Astrocyte (in vitro differentiated cells and primary cell): ENCODE results near the gene ITGB1BP1. TPM values are rescaled to one million over a fixed set of nuclear protein-coding genes. Genes with fewer than 3 reads are reported as not detected.

ENCODE experiments used
- DNase-seq: peaks from one replicate; pipeline ENCODE4 v3.0.0-alpha.2; 2010; ENCODE audit warnings: low read depth
- FAIRE-seq: peaks from 2 replicates; lab custom pipeline; 2011; peaks lifted over from hg19 to GRCh38; lab: Jason Lieb, UNC
- H2AFZ ChIP-seq: 2 replicates; pipeline ENCODE4 v1.6.0; 2012; ENCODE audit warnings: low read depth, low read length, inconsistent platforms
- H3K27ac ChIP-seq: 2 replicates; pipeline ENCODE4 v1.5.1; 2011; ENCODE audit warnings: low read depth, low read length, inconsistent platforms
- H3K27me3 ChIP-seq: 2 replicates; pipeline ENCODE4 v1.6.0; 2011; ENCODE audit warnings: low read length, inconsistent platforms; ENCODE audit not compliant: insufficient read depth
- H3K36me3 ChIP-seq: 2 replicates; pipeline ENCODE4 v1.5.1; 2011; ENCODE audit warnings: low read length, inconsistent platforms; ENCODE audit not compliant: insufficient read depth
- H3K4me1 ChIP-seq: 2 replicates; pipeline ENCODE4 v1.5.1; 2011; ENCODE audit warnings: low read length, inconsistent platforms; ENCODE audit not compliant: insufficient read depth
- H3K4me2 ChIP-seq: 2 replicates; pipeline ENCODE4 v1.6.0; 2012; ENCODE audit warnings: low read length, inconsistent platforms
- H3K4me3 ChIP-seq: 2 replicates; pipeline ENCODE4 v1.5.1; 2011; ENCODE audit warnings: low read depth, mild to moderate bottlenecking, low read length, inconsistent platforms; ENCODE audit not compliant: insufficient read depth
- H3K79me2 ChIP-seq: 2 replicates; pipeline ENCODE4 v1.6.0; 2012; ENCODE audit warnings: mild to moderate bottlenecking, low read length, inconsistent platforms; ENCODE audit not compliant: insufficient read depth
- H3K9ac ChIP-seq: 2 replicates; pipeline ENCODE4 v1.6.0; 2012; ENCODE audit warnings: mild to moderate bottlenecking, low read length, inconsistent platforms
- H3K9me3 ChIP-seq: 2 replicates; pipeline ENCODE4 v1.5.1; 2012; ENCODE audit warnings: low read depth, mild to moderate bottlenecking, low read length, inconsistent platforms; ENCODE audit not compliant: insufficient read depth
- H4K20me1 ChIP-seq: 2 replicates; pipeline ENCODE4 v1.6.0; 2012; ENCODE audit warnings: low read length, inconsistent platforms; ENCODE audit not compliant: insufficient read depth
- H3K27ac Mint-ChIP-seq: one replicate; pipeline ENCODE4 v1.8.0; 2021; ENCODE audit warnings: mild to moderate bottlenecking, mixed read lengths; ENCODE audit not compliant: unreplicated experiment
- H3K27me3 Mint-ChIP-seq: one replicate; pipeline ENCODE4 v1.8.0; 2021; ENCODE audit warnings: low read depth, mixed read lengths; ENCODE audit not compliant: unreplicated experiment
- H3K36me3 Mint-ChIP-seq: one replicate; pipeline ENCODE4 v1.8.0; 2021; ENCODE audit warnings: low read depth, mixed read lengths; ENCODE audit not compliant: unreplicated experiment
- H3K4me1 Mint-ChIP-seq: one replicate; pipeline ENCODE4 v1.8.0; 2021; ENCODE audit warnings: low read depth, mixed read lengths; ENCODE audit not compliant: unreplicated experiment
- H3K4me3 Mint-ChIP-seq: one replicate; pipeline ENCODE4 v1.8.0; 2021; ENCODE audit warnings: mild to moderate bottlenecking, moderate library complexity, mixed read lengths; ENCODE audit not compliant: unreplicated experiment
- H3K9me3 Mint-ChIP-seq: one replicate; pipeline ENCODE4 v1.8.0; 2021; ENCODE audit warnings: mild to moderate bottlenecking, mixed read lengths; ENCODE audit not compliant: unreplicated experiment
- CTCF ChIP-seq: IDR thresholded peaks from 2 replicates; pipeline ENCODE4 v1.5.1; 2011; ENCODE audit warnings: low read depth, mild to moderate bottlenecking, inconsistent platforms, low read length, moderate library complexity; ENCODE audit not compliant: insufficient read depth
- EZH2 ChIP-seq: IDR thresholded peaks from 2 replicates; pipeline ENCODE4 v1.6.1; 2012; ENCODE audit warnings: mild to moderate bottlenecking, low read length, inconsistent platforms; ENCODE audit not compliant: insufficient read depth
- total RNA-seq: library from RNA; stranded (reverse); gene quantifications from 2 replicates; pipeline ENCODE4 v1.2.1, GENCODE V29; 2021

Gene ITGB1BP1
- total RNA-seq, 1 donor from 2014 or later, result 126 TPM

- Histone ChIP-seq H3K27ac (no peak overlapping the region), H3K4me1 (no peaks in the 10 kb centered on the region), H3K9me3 (no peaks in the 10 kb centered on the region), H3K4me2 (no peak overlapping the region), H3K79me2 (no peaks in the 10 kb centered on the region), H2AFZ (no peak overlapping the region), H3K36me3 (peaks cover 37% of the 10 kb centered on the region), H3K4me3 (no peak overlapping the region), H3K27me3 (no peaks in the 10 kb centered on the region), H4K20me1 (peaks cover 8% of the 10 kb centered on the region), H3K9ac (no peak overlapping the region)
- Mint-ChIP-seq H3K9me3 (no peaks in the 10 kb centered on the region), H3K36me3 (peaks cover 26% of the 10 kb centered on the region), H3K4me3 (no peak overlapping the region), H3K4me1 (no peaks in the 10 kb centered on the region), H3K27me3 (no peaks in the 10 kb centered on the region), H3K27ac (no peak overlapping the region)
- DNase-seq (no peak), FAIRE-seq (no peak)
- no peak for TF ChIP-seq EZH2
- no peak for TF ChIP-seq CTCF
These were observed 64.5 kb downstream of the ITGB1BP1 start for GRCh38 chr2:9358846-9359245.

DNA sequence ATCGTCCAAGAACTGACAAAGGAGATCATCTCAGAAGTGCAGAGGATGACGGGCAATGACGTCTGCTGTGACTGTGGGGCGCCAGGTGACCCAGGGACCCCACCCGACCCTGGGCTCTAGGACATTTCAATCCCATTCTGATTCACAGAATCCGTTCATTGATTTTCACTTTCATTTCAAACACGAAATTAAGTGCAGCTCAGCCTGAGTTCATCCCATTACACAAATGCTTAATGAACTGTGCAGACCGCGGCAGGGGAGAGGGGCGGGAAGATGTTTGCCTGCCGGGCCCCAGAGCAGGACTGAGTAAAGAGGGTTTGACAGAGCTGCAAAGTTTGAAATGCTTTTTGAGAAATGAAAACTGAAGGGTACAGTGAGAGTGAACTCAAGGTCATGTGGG, 67.1 kb downstream of the ITGB1BP1 start:
- DNase-seq (no peak), FAIRE-seq (no peak)
- no peak overlapping the region for H3K27ac ChIP-seq
- H4K20me1 ChIP-seq, result peaks cover 2% of the 10 kb centered on the region
- H3K4me2 ChIP-seq, result peak overlapping the region; percentile 53
- H3K4me3 Mint-ChIP-seq, result no peak overlapping the region
- H3K4me1 Mint-ChIP-seq, result no peaks in the 10 kb centered on the region
- no peak for TF ChIP-seq EZH2
- no peaks in the 10 kb centered on the region for H3K9me3 Mint-ChIP-seq
- peaks cover 50% of the 10 kb centered on the region for H3K36me3 ChIP-seq
- H3K4me1 ChIP-seq, result no peaks in the 10 kb centered on the region
- no peaks in the 10 kb centered on the region for H3K79me2 ChIP-seq
- no peaks in the 10 kb centered on the region for H3K9me3 ChIP-seq
- no peak overlapping the region for H3K9ac ChIP-seq
- H3K27ac Mint-ChIP-seq, result no peak overlapping the region
- H3K27me3 Mint-ChIP-seq, result no peaks in the 10 kb centered on the region
- H3K4me3 ChIP-seq, result no peak overlapping the region
- no peak overlapping the region for H2AFZ ChIP-seq
- H3K27me3 ChIP-seq, result no peaks in the 10 kb centered on the region
- H3K36me3 Mint-ChIP-seq, result peaks cover 38% of the 10 kb centered on the region

DNA sequence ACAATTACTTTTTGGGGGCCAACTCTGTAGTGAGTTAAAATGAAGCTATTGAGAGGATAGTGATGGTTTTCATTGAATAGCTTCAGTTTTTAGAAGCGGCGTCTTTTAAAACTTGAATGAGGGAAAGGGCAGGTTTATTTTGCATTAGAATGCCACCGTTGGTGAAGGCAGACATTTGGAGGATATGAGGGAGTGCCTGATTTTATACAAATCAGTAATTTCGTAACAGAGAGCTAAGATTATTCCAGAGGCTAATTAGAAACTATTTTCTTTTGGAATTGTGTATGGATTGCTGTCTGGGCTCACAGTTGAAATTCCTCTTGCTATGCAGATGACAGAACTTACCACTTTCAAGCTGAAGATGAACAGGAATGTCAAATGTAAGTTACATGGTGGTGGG, 67.6 kb downstream of the ITGB1BP1 start:
- no peaks in the 10 kb centered on the region for H3K9me3 Mint-ChIP-seq
- Histone ChIP-seq H2AFZ (no peak overlapping the region), H3K36me3 (peaks cover 55% of the 10 kb centered on the region), H3K4me3 (no peak overlapping the region), H3K27me3 (no peaks in the 10 kb centered on the region), H3K9ac (no peak overlapping the region), H4K20me1 (no peaks in the 10 kb centered on the region), H3K4me1 (no peaks in the 10 kb centered on the region), H3K9me3 (no peaks in the 10 kb centered on the region), H3K79me2 (no peaks in the 10 kb centered on the region), H3K4me2 (peak overlapping the region; percentile 53), H3K27ac (no peak overlapping the region)
- no peak for TF ChIP-seq CTCF
- no peak for TF ChIP-seq EZH2
- FAIRE-seq (no peak), DNase-seq (no peak)
- H3K4me3 Mint-ChIP-seq, result no peak overlapping the region
- H3K27me3 Mint-ChIP-seq, result no peaks in the 10 kb centered on the region
- H3K27ac Mint-ChIP-seq, result no peak overlapping the region
- H3K4me1 Mint-ChIP-seq, result no peaks in the 10 kb centered on the region
- H3K36me3 Mint-ChIP-seq, result peaks cover 39% of the 10 kb centered on the region
